Measurements from ENCODE around the gene ZBTB45. TPM values are rescaled to one million over a fixed set of nuclear protein-coding genes. Genes with fewer than 3 reads are reported as not detected.

ZBTB45 gene
- total RNA-seq, 1 experiment from 2014 or later, result 19.7 TPM

DNA sequence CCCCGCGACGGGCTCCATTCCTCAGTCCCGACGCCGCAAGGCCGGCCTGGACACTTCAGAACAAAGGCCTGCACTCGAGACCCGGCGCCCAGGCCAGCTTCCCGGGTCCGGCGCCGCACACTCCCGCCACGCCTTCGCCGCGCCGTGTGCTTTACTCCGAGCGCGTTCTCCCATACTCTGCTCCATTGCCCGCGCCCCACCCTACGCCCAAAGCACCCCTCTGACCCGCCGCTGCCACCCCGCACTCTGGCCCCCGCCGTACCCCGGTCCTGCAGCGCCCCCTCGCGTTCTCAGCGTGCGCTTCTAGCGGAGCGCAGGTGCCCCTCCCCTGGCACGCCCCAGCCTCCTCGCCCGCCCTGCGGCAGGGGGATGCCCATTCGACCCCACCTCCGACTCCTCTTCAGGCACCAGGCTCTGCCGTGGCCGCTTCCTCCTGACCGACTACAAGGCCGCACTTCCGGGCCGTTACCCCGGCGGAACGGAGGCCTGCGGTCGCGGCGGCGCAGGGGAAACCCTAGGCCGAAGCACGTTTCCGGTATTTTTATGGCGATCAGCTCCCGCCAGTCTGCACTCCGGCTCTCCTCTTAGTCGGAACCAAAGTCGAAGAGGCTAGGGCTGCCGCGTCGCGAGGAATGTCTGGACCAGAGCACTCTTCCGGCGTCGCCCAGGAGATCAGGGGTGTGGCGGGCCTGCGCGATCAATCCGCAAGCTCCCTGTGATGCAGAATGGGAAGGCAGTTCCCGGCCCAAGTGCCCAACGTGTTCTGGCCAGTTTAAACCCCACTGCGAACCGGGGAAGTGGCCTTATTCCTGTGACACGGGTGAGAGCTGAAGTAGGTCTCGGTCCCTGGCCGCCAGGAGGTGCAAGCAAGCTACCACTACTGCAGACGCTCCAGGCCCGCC, at the start of gene ZBTB45 (continued):
- TF ChIP-seq, protein P1, sequence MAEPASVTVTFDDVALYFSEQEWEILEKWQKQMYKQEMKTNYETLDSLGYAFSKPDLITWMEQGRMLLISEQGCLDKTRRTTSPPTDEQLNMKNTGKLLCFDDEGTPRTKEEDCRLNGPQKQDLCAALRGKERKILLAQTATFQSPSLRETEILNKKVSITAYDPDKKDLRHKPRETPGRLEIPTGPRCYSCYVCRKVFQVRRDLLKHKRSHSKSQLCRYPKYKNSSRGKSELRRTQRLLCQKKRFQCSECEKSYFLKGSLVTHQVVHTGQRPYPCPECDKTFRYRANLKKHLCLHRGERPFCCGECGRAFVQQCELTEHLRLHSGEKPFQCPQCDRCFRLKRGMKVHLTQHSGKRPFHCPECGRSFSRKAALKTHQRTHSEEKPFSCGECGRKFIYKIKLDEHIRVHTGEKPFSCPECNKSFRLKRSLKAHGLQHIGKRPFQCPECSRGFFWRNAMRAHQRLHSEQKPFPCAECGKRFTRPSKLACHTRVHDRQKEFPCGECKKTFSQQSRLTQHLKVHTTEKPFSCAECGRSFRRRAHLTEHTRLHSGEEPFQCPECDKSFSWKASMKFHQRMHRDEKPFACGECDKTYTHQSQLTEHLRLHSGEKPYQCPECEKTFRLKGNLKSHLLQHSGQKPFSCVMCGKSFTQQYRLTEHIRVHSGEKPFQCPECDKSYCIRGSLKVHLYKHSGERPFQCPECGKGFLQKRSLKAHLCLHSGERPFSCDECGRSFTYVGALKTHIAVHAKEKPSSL (CRISPR knock-in tag; conservative IDR thresholded peaks at IDR 0.05), result no peak
- TF ChIP-seq NR2C2 (CRISPR knock-in tag; IDR thresholded peaks at IDR 0.05) (peak; percentile 75; the same call in 1 of the 2 replicates), TEAD4 (CRISPR knock-in tag; IDR thresholded peaks at IDR 0.05) (0 out of 2 replicates have a peak, but pooled peaks have one; percentile 63), KAT7 (CRISPR knock-in tag; IDR thresholded peaks at IDR 0.05; ENCODE audit: borderline replicate concordance) (peak; percentile 54; the same call in 1 of the 2 replicates), NFYB (CRISPR knock-in tag; conservative IDR thresholded peaks at IDR 0.05; ENCODE audit: low read depth) (peak; percentile 26; the same call in 1 of the 2 replicates), ZNF138 (CRISPR knock-in tag; conservative IDR thresholded peaks at IDR 0.05) (0 out of 2 replicates have a peak, but pooled peaks have one; percentile 38), NFE2L1 (CRISPR knock-in tag; IDR thresholded peaks at IDR 0.05) (peak; percentile 96), TP53 (CRISPR knock-in tag; IDR thresholded peaks at IDR 0.05) (peak; percentile 95), TCF7 (CRISPR knock-in tag; IDR thresholded peaks at IDR 0.05; ENCODE audit: low read depth) (peak; percentile 49; the same call in 1 of the 2 replicates), SMAD4 (CRISPR knock-in tag; IDR thresholded peaks at IDR 0.05) (0 out of 2 replicates have a peak, but pooled peaks have one; percentile 41), PRRX2 (CRISPR knock-in tag; IDR thresholded peaks at IDR 0.05) (no peak; the same call in 1 of the 2 replicates), ELF4 (CRISPR knock-in tag; IDR thresholded peaks at IDR 0.05; ENCODE audit: low read depth) (no peak), CBFB (CRISPR knock-in tag; IDR thresholded peaks at IDR 0.05; ENCODE audit: low read depth) (peak; percentile 96; the same call in 1 of the 2 replicates), ESRRA (CRISPR knock-in tag; IDR thresholded peaks at IDR 0.05; ENCODE audit: borderline replicate concordance) (0 out of 2 replicates have a peak, but pooled peaks have one; percentile 14), ZBTB21 (CRISPR knock-in tag; IDR thresholded peaks at IDR 0.05; ENCODE audit: borderline replicate concordance) (peak; percentile 56; the same call in 1 of the 2 replicates), ZNF423 (CRISPR knock-in tag; IDR thresholded peaks at IDR 0.05) (no peak), TEAD1 (CRISPR knock-in tag; IDR thresholded peaks at IDR 0.05) (peak; percentile 88)
- TF ChIP-seq, protein P2, sequence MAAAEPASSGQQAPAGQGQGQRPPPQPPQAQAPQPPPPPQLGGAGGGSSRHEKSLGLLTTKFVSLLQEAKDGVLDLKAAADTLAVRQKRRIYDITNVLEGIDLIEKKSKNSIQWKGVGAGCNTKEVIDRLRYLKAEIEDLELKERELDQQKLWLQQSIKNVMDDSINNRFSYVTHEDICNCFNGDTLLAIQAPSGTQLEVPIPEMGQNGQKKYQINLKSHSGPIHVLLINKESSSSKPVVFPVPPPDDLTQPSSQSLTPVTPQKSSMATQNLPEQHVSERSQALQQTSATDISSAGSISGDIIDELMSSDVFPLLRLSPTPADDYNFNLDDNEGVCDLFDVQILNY (CRISPR knock-in tag; IDR thresholded peaks at IDR 0.05), result peak; percentile 75; the same call in 1 of the 2 replicates
- TF ChIP-seq, protein P3, sequence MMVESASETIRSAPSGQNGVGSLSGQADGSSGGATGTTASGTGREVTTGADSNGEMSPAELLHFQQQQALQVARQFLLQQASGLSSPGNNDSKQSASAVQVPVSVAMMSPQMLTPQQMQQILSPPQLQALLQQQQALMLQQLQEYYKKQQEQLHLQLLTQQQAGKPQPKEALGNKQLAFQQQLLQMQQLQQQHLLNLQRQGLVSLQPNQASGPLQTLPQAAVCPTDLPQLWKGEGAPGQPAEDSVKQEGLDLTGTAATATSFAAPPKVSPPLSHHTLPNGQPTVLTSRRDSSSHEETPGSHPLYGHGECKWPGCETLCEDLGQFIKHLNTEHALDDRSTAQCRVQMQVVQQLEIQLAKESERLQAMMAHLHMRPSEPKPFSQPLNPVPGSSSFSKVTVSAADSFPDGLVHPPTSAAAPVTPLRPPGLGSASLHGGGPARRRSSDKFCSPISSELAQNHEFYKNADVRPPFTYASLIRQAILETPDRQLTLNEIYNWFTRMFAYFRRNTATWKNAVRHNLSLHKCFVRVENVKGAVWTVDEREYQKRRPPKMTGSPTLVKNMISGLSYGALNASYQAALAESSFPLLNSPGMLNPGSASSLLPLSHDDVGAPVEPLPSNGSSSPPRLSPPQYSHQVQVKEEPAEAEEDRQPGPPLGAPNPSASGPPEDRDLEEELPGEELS (CRISPR knock-in tag; IDR thresholded peaks at IDR 0.05), result no peak; the same call in 1 of the 2 replicates
- TF ChIP-seq, protein P4, sequence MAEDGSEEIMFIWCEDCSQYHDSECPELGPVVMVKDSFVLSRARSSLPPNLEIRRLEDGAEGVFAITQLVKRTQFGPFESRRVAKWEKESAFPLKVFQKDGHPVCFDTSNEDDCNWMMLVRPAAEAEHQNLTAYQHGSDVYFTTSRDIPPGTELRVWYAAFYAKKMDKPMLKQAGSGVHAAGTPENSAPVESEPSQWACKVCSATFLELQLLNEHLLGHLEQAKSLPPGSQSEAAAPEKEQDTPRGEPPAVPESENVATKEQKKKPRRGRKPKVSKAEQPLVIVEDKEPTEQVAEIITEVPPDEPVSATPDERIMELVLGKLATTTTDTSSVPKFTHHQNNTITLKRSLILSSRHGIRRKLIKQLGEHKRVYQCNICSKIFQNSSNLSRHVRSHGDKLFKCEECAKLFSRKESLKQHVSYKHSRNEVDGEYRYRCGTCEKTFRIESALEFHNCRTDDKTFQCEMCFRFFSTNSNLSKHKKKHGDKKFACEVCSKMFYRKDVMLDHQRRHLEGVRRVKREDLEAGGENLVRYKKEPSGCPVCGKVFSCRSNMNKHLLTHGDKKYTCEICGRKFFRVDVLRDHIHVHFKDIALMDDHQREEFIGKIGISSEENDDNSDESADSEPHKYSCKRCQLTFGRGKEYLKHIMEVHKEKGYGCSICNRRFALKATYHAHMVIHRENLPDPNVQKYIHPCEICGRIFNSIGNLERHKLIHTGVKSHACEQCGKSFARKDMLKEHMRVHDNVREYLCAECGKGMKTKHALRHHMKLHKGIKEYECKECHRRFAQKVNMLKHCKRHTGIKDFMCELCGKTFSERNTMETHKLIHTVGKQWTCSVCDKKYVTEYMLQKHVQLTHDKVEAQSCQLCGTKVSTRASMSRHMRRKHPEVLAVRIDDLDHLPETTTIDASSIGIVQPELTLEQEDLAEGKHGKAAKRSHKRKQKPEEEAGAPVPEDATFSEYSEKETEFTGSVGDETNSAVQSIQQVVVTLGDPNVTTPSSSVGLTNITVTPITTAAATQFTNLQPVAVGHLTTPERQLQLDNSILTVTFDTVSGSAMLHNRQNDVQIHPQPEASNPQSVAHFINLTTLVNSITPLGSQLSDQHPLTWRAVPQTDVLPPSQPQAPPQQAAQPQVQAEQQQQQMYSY (CRISPR knock-in tag; IDR thresholded peaks at IDR 0.05), result no peak
- TF ChIP-seq, protein P5, sequence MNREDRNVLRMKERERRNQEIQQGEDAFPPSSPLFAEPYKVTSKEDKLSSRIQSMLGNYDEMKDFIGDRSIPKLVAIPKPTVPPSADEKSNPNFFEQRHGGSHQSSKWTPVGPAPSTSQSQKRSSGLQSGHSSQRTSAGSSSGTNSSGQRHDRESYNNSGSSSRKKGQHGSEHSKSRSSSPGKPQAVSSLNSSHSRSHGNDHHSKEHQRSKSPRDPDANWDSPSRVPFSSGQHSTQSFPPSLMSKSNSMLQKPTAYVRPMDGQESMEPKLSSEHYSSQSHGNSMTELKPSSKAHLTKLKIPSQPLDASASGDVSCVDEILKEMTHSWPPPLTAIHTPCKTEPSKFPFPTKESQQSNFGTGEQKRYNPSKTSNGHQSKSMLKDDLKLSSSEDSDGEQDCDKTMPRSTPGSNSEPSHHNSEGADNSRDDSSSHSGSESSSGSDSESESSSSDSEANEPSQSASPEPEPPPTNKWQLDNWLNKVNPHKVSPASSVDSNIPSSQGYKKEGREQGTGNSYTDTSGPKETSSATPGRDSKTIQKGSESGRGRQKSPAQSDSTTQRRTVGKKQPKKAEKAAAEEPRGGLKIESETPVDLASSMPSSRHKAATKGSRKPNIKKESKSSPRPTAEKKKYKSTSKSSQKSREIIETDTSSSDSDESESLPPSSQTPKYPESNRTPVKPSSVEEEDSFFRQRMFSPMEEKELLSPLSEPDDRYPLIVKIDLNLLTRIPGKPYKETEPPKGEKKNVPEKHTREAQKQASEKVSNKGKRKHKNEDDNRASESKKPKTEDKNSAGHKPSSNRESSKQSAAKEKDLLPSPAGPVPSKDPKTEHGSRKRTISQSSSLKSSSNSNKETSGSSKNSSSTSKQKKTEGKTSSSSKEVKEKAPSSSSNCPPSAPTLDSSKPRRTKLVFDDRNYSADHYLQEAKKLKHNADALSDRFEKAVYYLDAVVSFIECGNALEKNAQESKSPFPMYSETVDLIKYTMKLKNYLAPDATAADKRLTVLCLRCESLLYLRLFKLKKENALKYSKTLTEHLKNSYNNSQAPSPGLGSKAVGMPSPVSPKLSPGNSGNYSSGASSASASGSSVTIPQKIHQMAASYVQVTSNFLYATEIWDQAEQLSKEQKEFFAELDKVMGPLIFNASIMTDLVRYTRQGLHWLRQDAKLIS (CRISPR knock-in tag; IDR thresholded peaks at IDR 0.05; ENCODE audit: borderline replicate concordance), result no peak; the same call in 1 of the 2 replicates
- TF ChIP-seq, protein P6, sequence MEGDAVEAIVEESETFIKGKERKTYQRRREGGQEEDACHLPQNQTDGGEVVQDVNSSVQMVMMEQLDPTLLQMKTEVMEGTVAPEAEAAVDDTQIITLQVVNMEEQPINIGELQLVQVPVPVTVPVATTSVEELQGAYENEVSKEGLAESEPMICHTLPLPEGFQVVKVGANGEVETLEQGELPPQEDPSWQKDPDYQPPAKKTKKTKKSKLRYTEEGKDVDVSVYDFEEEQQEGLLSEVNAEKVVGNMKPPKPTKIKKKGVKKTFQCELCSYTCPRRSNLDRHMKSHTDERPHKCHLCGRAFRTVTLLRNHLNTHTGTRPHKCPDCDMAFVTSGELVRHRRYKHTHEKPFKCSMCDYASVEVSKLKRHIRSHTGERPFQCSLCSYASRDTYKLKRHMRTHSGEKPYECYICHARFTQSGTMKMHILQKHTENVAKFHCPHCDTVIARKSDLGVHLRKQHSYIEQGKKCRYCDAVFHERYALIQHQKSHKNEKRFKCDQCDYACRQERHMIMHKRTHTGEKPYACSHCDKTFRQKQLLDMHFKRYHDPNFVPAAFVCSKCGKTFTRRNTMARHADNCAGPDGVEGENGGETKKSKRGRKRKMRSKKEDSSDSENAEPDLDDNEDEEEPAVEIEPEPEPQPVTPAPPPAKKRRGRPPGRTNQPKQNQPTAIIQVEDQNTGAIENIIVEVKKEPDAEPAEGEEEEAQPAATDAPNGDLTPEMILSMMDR (IDR thresholded peaks at IDR 0.05), result peak; percentile 75
- TF ChIP-seq, protein P7, sequence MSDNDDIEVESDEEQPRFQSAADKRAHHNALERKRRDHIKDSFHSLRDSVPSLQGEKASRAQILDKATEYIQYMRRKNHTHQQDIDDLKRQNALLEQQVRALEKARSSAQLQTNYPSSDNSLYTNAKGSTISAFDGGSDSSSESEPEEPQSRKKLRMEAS (CRISPR knock-in tag; IDR thresholded peaks at IDR 0.05), result peak; percentile 86

Data from WTC11 (cell line).